ENCODE results near the gene COL6A5. TPM values are rescaled to one million over a fixed set of nuclear protein-coding genes. Genes with fewer than 3 reads are reported as not detected.
"Not testable (repeated sequence)": the region's sequence is repeated elsewhere in the genome, so short reads cannot be mapped to it uniquely, and the experiment has no call there.

The COL6A5 gene
- total RNA-seq, 2 donors from 2014 or later = not detected

GRCh38 chr3:130405956-130406355 is 60.5 kb downstream of the COL6A5 start:
- Mint-ChIP-seq H3K36me3 (ENCODE audit: low read depth) (no peaks in the 10 kb centered on the region), H3K4me3 (no peak overlapping the region), H3K27ac (no peak overlapping the region), H3K27me3 (peaks cover 13% of the 10 kb centered on the region), H3K9me3 (peaks cover 5% of the 10 kb centered on the region), H3K4me1 (no peaks in the 10 kb centered on the region)
- no peak for ATAC-seq (replicated peaks)

GRCh38 chr3:130408253-130408652 is 62.8 kb downstream of the COL6A5 start:
- not testable (repeated sequence) for H3K27ac Mint-ChIP-seq; H3K4me3 Mint-ChIP-seq; H3K4me1 Mint-ChIP-seq; ATAC-seq (replicated peaks); H3K9me3 Mint-ChIP-seq; H3K36me3 Mint-ChIP-seq (ENCODE audit: low read depth)
- peaks cover 13% of the 10 kb centered on the region for H3K27me3 Mint-ChIP-seq

- Mint-ChIP-seq H3K36me3 (ENCODE audit: low read depth) (no peaks in the 10 kb centered on the region), H3K4me1 (no peaks in the 10 kb centered on the region), H3K9me3 (peaks cover 5% of the 10 kb centered on the region), H3K4me3 (no peak overlapping the region), H3K27ac (no peak overlapping the region), H3K27me3 (peaks cover 12% of the 10 kb centered on the region)
- no peak for ATAC-seq (replicated peaks)
Measured at GRCh38 chr3:130411320-130411719, 65.8 kb downstream of the COL6A5 start.

GRCh38 chr3:130412991-130413560 is 67.6 kb downstream of the COL6A5 start:
- H3K4me3 Mint-ChIP-seq = no peak overlapping the region
- H3K36me3 Mint-ChIP-seq (ENCODE audit: low read depth) = no peaks in the 10 kb centered on the region
- no peak for ATAC-seq (replicated peaks)
- H3K27me3 Mint-ChIP-seq = peaks cover 13% of the 10 kb centered on the region
- H3K4me1 Mint-ChIP-seq = no peaks in the 10 kb centered on the region
- no peak overlapping the region for H3K27ac Mint-ChIP-seq
- peaks cover 5% of the 10 kb centered on the region for H3K9me3 Mint-ChIP-seq

GRCh38 chr3:130414457-130414856 is 69.0 kb downstream of the COL6A5 start:
- Mint-ChIP-seq H3K4me1 (no peaks in the 10 kb centered on the region), H3K27me3 (peaks cover 17% of the 10 kb centered on the region), H3K27ac (no peak overlapping the region), H3K9me3 (no peaks in the 10 kb centered on the region), H3K36me3 (ENCODE audit: low read depth) (no peaks in the 10 kb centered on the region), H3K4me3 (no peak overlapping the region)
- ATAC-seq (replicated peaks) = no peak

GRCh38 chr3:130420466-130420865 is 75.0 kb downstream of the COL6A5 start:
- H3K4me3 Mint-ChIP-seq = no peak overlapping the region
- H3K4me1 Mint-ChIP-seq = no peaks in the 10 kb centered on the region
- H3K36me3 Mint-ChIP-seq (ENCODE audit: low read depth) = no peaks in the 10 kb centered on the region
- H3K27me3 Mint-ChIP-seq = peaks cover 34% of the 10 kb centered on the region
- ATAC-seq (replicated peaks) = no peak
- no peaks in the 10 kb centered on the region for H3K9me3 Mint-ChIP-seq
- H3K27ac Mint-ChIP-seq = no peak overlapping the region

GRCh38 chr3:130423064-130423463 is 77.6 kb downstream of the COL6A5 start:
- Mint-ChIP-seq H3K9me3 (no peaks in the 10 kb centered on the region), H3K36me3 (ENCODE audit: low read depth) (no peaks in the 10 kb centered on the region), H3K27me3 (peaks cover 27% of the 10 kb centered on the region), H3K4me1 (no peaks in the 10 kb centered on the region), H3K4me3 (no peak overlapping the region), H3K27ac (no peak overlapping the region)
- ATAC-seq (replicated peaks) = no peak

GRCh38 chr3:130424837-130425236 is 79.4 kb downstream of the COL6A5 start:
- Mint-ChIP-seq H3K36me3 (ENCODE audit: low read depth) (no peaks in the 10 kb centered on the region), H3K27me3 (peaks cover 22% of the 10 kb centered on the region), H3K9me3 (no peaks in the 10 kb centered on the region), H3K4me3 (no peak overlapping the region), H3K4me1 (no peaks in the 10 kb centered on the region), H3K27ac (no peak overlapping the region)
- ATAC-seq (replicated peaks) = no peak

GRCh38 chr3:130425484-130425883 is 80.0 kb downstream of the COL6A5 start:
- peaks cover 23% of the 10 kb centered on the region for H3K27me3 Mint-ChIP-seq
- no peaks in the 10 kb centered on the region for H3K36me3 Mint-ChIP-seq (ENCODE audit: low read depth)
- ATAC-seq (replicated peaks) = no peak
- H3K9me3 Mint-ChIP-seq = no peaks in the 10 kb centered on the region
- H3K27ac Mint-ChIP-seq = no peak overlapping the region
- no peak overlapping the region for H3K4me3 Mint-ChIP-seq
- H3K4me1 Mint-ChIP-seq = no peaks in the 10 kb centered on the region

- Mint-ChIP-seq H3K4me3 (no peak overlapping the region), H3K4me1 (no peaks in the 10 kb centered on the region), H3K27ac (no peak overlapping the region), H3K9me3 (no peaks in the 10 kb centered on the region), H3K27me3 (peaks cover 23% of the 10 kb centered on the region), H3K36me3 (ENCODE audit: low read depth) (no peaks in the 10 kb centered on the region)
- ATAC-seq (replicated peaks) = no peak
Measured at GRCh38 chr3:130426206-130426605, 80.7 kb downstream of the COL6A5 start.

GRCh38 chr3:130428871-130429712 is 83.6 kb downstream of the COL6A5 start:
- Mint-ChIP-seq H3K27ac (no peak overlapping the region), H3K9me3 (no peaks in the 10 kb centered on the region), H3K27me3 (peaks cover 16% of the 10 kb centered on the region), H3K4me3 (no peak overlapping the region), H3K4me1 (no peaks in the 10 kb centered on the region), H3K36me3 (ENCODE audit: low read depth) (no peaks in the 10 kb centered on the region)
- no peak for ATAC-seq (replicated peaks)

- no peak overlapping the region for H3K27ac Mint-ChIP-seq
Measured at GRCh38 chr3:130429713-130430023, 84.2 kb downstream of the COL6A5 start.

GRCh38 chr3:130430266-130430665 is 84.8 kb downstream of the COL6A5 start:
- ATAC-seq (replicated peaks) = no peak
- H3K36me3 Mint-ChIP-seq (ENCODE audit: low read depth) = no peaks in the 10 kb centered on the region
- H3K27me3 Mint-ChIP-seq = peaks cover 9% of the 10 kb centered on the region
- no peak overlapping the region for H3K4me3 Mint-ChIP-seq
- no peak overlapping the region for H3K27ac Mint-ChIP-seq
- H3K4me1 Mint-ChIP-seq = no peaks in the 10 kb centered on the region
- H3K9me3 Mint-ChIP-seq = no peaks in the 10 kb centered on the region

More at GRCh38 chr3:130429713-130430023, 84.2 kb downstream of the COL6A5 start:
- Mint-ChIP-seq H3K4me3 (no peak overlapping the region), H3K36me3 (ENCODE audit: low read depth) (no peaks in the 10 kb centered on the region), H3K4me1 (no peaks in the 10 kb centered on the region), H3K27me3 (peaks cover 15% of the 10 kb centered on the region), H3K9me3 (no peaks in the 10 kb centered on the region)
- no peak for ATAC-seq (replicated peaks)

- not testable (repeated sequence) for H3K36me3 Mint-ChIP-seq (ENCODE audit: low read depth); H3K9me3 Mint-ChIP-seq; ATAC-seq (replicated peaks); H3K27ac Mint-ChIP-seq; H3K4me3 Mint-ChIP-seq; H3K4me1 Mint-ChIP-seq
- H3K27me3 Mint-ChIP-seq = peaks cover 14% of the 10 kb centered on the region
Measured at GRCh38 chr3:130432086-130432485, 86.6 kb downstream of the COL6A5 start.

- Mint-ChIP-seq H3K27ac (no peak overlapping the region), H3K4me3 (no peak overlapping the region), H3K9me3 (no peaks in the 10 kb centered on the region), H3K4me1 (no peaks in the 10 kb centered on the region), H3K27me3 (peaks cover 19% of the 10 kb centered on the region), H3K36me3 (ENCODE audit: low read depth) (no peaks in the 10 kb centered on the region)
- ATAC-seq (replicated peaks) = no peak
Measured at GRCh38 chr3:130433306-130433705, 87.8 kb downstream of the COL6A5 start.

All from activated T-helper 17 cell treated with anti-CD3 and anti-CD28 coated beads, Interleukin-2, amount 50 U/mL, for 72 hours (primary cell).